DMS153 treated with DMSO at 0.1 percent for 48 hours (cell line): ENCODE data around the gene HTRA1.

ENCODE experiments used
- DNase-seq: peaks from one replicate; lab custom pipeline; 2025; ENCODE audit not compliant: unreplicated experiment; lab: John Stamatoyannopoulos, UW

HTRA1 gene

DNA sequence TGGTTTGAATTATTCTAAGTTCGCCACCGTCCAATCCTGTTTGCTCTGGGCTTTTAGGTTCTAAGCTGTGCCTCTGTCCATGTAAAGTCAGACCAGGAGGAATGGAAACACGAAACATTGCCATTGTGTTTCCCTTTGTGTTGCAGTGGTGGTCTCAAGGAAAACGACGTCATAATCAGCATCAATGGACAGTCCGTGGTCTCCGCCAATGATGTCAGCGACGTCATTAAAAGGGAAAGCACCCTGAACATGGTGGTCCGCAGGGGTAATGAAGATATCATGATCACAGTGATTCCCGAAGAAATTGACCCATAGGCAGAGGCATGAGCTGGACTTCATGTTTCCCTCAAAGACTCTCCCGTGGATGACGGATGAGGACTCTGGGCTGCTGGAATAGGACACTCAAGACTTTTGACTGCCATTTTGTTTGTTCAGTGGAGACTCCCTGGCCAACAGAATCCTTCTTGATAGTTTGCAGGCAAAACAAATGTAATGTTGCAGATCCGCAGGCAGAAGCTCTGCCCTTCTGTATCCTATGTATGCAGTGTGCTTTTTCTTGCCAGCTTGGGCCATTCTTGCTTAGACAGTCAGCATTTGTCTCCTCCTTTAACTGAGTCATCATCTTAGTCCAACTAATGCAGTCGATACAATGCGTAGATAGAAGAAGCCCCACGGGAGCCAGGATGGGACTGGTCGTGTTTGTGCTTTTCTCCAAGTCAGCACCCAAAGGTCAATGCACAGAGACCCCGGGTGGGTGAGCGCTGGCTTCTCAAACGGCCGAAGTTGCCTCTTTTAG lies 52.9 kb downstream of the HTRA1 start:
- no peak for DNase-seq

DNA sequence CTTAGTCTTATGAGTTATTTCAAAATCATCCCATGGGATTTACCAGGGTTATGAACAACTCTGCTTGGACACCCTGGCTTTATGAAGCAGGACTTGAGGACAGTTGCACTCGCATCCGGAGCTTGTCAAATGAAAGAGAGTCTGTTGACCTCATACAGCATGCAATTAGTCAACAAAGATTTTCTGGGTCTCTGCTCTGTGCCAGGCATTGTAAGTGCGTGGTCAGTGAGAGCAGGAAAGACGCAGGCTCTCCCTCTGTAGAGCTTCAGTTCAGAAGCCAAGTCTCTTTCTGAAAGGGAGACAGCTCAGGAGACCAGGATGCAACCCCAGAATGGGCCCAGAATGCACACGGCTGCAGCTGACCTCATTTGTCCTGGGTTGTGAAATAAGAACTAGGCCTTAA lies 53.7 kb downstream of the HTRA1 start:
- DNase-seq = no peak

DNA sequence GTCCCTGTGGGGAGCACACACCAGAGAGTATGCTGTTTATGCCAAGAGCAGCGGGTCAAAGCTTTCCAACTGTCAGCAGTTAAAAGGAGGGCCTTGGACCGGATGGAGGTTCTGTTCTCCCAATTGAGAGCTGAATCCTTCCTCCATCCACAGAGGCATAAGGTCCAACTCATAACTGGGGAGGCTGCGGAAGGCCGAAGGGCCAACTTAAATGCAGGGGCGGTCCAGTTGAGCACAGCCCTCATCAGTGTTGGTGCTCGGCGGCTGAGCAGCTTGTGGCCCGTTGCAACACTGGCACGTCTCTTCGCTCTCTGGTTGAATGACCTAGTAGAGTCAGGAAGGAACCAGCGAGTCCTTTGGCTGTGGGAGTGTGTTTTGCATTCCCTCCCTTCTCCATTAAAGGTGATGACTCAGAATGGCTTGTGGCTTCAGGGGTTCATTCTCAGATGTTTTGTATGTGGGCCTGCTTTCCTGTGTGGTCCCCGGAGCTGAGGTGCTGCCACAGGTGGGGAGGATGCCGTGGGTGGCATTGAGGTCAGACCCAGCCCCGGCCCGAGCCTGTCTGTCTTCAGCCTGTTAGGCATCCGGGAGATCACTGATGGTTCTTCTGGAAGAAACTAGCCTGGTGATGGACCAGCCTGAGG lies 54.4 kb downstream of the HTRA1 start:
- DNase-seq = no peak

DNA sequence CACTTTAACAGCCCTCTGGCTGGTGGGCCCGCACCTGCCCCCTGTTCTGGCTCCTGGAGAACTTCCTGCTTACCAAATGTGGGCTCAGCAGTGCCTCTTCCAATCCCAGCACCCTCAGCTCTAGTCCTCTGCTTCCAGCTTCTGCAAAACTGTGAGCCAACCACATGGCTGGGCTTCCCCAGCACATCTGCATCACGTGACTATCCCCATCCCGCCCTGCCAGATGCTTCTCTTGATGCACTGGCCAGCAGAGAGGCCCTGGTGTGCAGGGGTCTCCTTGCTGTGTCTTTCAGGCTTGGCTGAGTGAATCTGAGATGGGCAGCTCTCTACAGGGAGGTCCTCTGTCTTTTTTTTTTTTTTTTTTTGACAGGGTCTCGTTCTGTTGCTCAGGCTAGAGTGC lies 55.4 kb downstream of the HTRA1 start:
- no peak for DNase-seq

DNA sequence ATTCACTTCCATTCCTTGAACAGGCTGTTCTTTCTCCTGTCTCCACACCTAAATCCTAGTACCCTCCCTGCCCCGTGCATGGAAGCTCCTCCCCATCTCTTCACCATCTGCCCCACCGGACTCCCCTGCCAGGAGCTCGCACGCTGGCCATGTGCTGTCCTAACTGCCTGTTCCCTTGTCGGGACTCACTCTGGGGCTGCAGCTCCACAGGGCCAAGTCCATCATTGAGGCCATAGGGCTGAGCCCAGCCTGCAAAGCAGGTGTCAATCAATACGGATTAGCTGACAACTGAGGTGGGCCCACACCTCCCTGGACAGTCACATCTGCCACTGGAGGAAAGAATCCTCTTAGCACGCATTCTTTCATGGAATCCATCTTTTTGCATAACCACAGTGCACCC lies 57.8 kb downstream of the HTRA1 start:
- DNase-seq = no peak

DNA sequence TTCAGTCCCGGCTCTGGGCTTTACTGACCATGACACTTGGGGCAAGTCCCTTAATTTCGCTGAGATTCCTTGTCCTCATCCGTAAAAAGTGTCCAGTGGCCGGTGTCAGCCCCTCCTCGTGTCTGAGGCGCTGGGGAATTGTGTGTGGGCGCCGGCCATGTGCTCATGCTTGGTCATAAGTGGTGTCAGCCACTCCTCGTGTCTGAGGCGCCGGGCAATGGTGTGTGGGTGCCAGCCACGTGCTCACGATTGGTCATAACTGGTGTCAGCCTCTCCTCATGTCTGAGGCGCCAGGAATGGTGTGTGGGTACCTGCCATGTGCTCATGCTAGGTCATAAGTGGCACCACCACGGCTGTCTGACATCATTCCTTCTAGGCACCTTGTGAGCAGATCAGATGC lies 58.5 kb downstream of the HTRA1 start:
- no peak for DNase-seq

DNA sequence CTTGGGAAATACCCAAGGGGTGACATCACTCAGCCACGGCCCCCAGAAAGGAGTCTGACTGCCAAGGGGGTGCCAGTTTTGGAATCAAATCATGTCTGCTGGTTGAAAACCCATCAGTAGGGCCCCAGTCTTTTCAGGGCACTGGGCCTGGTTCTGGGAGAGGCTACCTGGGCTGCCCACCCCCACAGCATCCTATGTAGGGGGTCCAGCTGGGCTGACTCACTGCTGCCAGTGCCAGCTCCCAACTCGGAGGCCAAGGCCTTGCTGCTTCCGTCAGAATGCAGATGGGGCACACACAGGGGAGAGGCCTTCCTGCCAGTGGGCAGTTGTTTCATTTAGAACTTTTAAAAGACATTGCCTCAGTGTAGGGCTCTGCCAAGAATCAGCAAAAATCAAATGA lies 59.7 kb downstream of the HTRA1 start:
- DNase-seq = no peak

DNA sequence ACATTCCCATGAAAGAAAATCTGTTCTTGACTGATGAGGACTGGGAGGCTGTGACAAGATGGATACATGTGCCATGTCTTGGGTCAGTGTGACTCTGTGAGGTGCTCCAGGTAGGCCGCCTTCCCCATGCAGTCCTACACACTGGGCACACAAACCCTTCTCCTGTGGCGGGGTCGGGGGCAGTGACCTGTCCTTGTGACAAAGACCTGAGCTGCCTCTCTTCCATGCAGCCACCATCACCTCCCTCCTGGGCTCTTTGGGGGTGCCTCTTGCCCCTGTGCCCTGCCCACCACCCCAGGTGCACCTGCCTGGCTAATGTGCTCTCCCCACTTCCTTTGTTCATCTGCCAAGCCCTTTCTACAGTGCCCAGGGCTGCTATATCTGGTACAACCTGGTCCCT lies 63.5 kb downstream of the HTRA1 start:
- DNase-seq = no peak

DNA sequence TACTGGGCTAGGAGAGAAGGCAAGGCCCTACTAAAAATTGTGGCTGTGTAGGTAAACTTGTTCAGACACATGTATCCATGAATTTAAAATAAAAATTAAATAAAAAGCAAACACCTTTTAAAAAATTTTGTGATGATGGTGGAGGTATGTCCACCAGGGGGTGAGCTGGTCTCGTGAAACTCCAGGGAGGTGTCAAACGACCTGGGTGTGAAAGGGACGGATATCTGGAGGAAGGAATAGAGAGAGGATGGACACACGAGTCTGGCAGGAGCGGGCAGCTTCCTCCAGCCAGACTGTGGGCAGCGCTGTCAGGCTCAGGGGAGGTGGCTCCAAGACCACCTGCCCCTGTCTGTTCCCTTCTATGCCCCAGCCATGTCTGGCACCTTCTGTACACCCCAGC lies 64.4 kb downstream of the HTRA1 start:
- DNase-seq = no peak

DNA sequence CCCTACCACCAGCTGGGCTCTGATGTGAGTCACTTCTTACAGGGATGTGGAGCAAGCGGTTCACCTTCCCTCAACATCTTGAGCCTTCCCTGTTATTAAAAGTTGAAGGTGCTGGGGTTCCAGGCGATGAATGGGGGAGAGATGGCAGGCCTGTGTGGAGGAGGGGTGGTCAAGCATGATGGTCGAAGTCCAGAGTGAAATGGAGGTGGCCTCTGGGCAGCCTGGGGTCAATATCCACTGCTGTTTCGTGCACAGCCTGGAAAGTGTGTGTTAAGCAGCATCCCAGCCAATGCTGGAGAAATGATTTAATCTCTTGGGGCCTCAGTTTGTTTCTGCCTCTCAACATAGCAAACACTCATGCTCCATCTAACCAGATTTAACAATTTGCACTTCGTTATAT lies 65.5 kb downstream of the HTRA1 start:
- DNase-seq = no peak

DNA sequence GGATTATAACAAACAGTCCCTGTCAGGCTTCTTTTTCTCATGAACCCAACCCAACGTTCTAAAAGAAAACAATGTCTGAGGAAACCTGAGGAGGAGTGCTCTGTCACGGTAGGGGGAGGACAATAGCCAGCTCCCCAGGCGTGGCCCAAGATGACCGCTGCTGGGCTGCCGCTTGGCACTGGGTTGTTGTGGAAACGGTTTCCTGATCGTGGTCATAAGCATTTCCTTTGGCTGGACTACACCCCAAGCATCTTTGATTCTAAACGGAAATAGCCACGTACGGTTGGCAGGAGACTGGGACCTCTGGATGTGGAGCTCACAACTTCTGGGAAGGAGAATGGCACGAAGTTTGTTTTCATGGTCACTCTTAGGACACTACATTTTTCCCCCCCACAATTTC lies 68.8 kb downstream of the HTRA1 start:
- DNase-seq = no peak

DNA sequence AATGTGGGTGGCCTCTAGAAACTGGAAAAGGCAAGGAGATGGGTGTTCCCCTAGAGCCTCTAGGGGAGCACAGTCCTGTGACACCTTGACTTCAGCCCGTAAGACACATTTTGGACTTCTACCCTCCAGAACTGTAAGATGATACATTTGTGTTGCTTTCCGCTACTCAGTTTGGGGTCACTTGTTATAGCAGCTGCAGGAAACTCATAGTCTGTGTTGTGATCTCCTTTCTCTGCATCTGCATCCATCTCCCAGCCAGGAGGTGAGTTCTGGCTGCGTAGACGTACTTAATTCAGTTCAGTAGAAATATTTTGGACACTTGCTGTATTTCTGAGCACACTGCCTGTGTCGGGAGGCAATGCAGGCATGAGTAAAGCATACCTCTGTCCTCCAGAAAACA lies 69.9 kb downstream of the HTRA1 start:
- DNase-seq = no peak

DNA sequence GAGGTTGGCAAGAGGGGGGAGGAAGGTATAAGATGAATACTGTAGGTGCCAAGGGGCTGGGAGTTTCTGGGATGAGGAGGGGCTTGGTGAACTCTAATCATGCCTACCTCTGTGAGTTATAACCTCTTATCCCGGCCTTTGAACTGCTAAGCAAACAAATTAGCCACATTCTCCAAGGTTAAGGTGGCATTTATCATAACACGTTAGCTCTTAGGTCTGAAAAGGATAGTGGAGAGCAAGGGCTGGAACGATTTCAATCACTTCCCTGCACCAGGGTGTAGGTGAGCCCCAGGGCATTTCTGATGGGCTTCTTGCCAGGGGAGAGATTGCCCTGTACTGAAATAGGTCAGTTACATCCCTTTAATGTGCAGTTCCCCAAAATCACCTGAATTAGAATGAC lies 70.6 kb downstream of the HTRA1 start:
- DNase-seq = no peak

DNA sequence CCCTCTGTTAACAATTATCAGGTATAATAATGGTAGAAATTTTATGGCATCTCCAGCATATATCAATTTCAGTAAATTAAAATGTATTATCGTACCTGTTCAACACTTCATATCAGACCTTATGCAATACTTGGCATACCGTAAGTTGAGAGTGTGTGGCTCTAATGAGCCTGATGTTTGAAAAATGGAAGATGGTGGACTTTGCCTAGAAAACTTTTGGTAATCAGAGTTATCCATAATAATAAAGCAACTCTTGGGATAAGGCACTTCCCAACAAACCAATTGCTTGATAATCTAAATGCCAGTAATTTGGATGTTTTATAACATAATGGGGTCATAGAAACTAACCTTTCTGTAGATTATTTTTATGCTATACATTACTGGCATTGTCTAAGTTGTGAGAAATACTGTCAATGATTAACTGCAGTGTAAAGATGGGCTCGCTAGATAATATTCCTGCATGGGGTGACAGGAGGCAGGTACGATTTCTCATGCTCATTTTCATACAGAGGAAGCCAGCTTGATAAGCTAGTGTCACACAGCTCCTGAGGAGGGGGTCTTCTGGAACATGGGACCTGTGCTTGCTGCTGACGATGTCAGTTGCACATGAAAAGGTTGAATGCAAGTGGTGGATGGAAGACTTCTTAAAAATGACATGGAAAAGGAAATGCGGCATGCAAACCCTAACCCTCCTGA lies 71.4 kb downstream of the HTRA1 start:
- DNase-seq = no peak

DNA sequence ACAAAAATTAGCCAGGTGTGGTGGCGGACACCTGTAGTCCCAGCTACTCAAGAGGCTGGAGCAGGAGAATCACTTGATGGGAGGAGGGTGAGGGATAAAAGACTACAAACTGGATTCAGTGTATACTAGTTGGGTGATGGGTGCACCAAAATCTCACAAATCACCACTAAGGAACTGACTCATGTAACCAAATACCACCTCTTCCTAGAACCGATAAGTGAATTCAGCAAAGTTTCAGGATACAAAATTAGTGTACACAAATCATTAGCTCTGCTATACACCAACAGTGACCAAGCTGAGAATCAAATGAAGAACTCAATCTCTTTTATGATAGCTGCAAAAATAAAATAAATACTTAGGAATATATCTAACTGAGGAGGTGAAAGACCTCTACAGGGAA lies 76.2 kb downstream of the HTRA1 start:
- no peak for DNase-seq

DNA sequence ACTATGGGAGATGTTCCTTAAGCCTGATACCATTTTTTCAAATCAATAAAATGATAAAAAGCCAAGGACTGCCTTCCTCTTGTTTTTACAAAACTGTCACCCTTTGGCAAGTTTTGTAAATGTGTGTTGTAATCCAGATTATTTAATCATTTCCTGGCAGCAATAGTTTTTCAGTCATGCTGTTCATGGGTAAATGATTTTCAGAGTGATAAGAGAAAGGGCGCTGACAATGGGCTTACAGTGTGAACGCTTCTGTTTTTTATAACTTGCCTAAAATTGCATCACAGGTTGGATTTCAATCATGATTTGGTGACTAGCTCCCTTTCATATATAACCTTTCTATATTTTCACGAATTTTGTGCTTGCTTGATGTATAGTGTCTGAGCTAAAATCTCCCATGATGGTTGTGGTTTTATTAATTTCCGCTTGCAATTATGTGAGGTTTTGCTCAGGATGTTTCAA lies 80.2 kb downstream of the HTRA1 start:
- DNase-seq = no peak

DNA sequence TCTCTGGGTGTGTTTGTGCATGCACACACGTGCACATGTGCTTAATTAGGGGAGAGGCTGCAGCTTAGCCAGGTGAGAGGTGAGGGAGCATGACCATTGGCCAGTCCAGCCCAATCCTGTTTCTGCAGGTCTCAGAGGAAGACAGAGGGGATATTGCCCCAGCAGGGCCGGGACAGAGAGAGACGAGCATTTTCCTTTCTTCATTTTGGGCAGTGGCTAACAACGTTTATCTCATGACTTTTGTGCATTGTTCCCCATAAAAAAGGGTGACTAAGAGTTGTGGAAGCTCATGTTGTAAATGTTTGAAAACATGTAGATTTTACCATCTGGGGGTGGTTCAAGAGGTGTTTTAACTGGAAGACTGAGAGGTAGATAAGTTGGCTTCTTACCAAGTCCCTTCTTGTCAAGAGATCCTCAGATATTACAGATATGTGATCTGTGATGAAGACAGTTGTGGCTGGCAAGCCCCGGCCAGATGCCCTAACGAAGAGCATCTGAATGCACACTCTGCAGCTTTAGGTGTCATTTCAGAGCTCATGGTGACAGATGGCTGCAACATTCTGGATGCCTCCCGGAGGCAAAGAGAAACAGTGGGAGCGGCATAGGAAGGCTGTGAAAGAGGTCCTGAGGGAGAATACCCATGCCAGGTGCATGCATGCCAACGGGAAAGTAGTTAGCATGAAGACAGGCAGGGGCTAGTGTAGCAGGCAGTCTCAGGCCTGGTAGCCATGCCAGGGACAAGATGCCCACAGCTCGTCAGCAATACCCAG lies 82.5 kb downstream of the HTRA1 start:
- DNase-seq = no peak

DNA sequence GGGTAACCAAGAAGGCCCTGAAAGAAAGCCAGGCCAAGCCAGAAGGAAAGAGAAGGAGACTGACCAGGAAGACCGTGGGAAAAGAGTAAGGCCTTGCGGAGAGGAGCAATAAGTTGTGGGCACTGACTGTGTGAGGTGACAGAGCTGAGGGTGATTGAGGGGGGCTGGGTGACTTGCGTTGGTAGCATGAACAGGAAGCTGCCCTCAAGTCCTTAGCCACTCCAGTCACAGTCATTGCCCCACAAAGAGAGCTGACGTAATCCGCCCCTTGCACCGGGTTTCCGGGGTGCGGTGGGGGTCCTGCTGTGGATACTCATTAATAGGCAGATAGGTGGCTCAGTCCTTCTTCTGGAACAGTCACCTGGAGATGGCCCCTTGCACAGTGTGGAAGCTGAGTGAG lies 83.1 kb downstream of the HTRA1 start:
- DNase-seq = no peak

DNA sequence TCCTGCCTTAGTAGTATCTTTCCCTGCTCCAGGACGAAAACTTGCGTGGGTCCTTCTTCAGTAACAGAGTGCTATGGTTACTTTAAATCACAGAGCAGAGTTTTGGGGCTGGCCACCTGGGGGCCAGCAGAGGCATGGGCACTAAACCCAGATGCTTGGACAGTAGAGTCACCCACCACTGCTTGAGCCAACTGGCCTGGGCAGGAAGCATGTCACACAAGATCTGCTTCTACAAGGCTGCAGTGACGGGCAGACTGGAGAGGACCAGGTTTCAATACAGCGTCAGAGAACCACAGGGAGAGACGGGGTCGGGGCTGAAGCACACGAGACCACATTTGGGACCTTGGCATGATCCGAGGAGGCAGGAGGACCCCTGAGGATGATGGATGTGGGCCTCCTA lies 84.9 kb downstream of the HTRA1 start:
- DNase-seq = no peak

DNA sequence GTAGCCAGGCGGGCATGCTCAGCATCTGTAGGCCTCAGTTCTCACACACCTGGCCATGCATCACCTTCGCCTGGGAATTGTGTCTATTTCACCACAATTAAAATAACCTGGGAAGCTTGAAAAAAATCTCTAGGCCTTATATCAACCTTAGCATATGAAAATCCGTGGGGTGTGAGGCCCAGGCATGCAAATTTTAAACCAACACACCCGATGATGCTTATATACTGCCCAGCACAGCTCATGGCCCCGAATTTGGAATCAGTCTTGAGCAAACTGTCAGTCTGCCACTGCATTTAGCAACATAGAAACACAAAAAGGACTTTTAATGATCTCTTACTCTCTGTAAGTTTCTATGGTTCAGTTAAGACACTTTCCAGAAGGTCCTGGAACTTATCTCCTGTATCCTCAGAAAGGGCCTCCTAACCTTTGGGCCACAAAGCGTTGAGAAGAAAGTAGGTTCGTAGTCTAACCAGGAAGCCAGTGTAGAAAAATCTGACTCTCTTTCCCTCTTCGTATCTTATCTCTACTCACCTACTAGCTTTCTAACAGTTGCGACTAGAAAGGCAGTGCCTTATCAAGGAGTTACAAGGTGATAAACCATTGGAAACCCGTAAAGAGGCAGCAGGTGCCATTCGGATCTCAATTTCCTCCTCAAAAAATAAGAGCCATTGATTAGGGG lies 87.2 kb downstream of the HTRA1 start:
- no peak for DNase-seq

DNA sequence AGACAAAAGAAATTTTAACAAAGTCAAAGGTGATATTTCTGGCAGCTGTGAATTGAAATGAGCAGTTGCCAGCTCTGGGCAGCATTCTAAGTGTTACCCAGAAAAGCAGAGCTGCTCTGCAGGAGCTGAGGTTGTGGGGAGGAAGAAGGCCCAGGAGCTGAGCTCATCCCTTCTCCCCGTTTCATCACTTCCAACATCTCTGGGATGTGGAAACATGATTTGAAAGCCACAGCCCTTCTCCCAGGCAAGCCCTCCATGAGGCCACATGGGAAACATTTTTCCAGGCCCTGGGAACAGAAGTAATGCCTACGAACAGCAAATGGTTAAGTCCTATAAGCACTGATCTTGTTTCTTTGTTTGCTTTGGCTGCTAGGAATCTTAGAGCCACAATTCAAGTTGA lies 88.3 kb downstream of the HTRA1 start:
- DNase-seq = no peak
